Suprapubic skin (tissue), 3 donors: ENCODE data around the gene CELSR2.

ENCODE experiments used
- CTCF ChIP-seq, 2 donors: fragments of 200-600 bp in 1 of 2; fragments of 450-650 bp in 1 of 2; sonication (generic) in 1 of 2; IDR thresholded peaks; one replicate each; pipeline ENCODE4 v1.5.1; 2016 to 2019; ENCODE audit warnings: antibody characterized with exemption in 2 of 2, mild to moderate bottlenecking in 1 of 2, moderate library complexity in 1 of 2
- EP300 ChIP-seq: sonication (generic); formaldehyde crosslinking; IDR thresholded peaks from one replicate; pipeline ENCODE4 v1.6.1; 2017; ENCODE audit warnings: antibody characterized with exemption

- TF ChIP-seq CTCF (IDR thresholded peaks at IDR 0.05) (no peak), EP300 (no peak)
Observed at GRCh38 chr1:109315288-109315687, 65.9 kb downstream of the CELSR2 start.
